KMS-11 (cell line): ENCODE measurements around the gene GRAMD2A.

Experiments used
- H2AFZ ChIP-seq: fragments of 200-600 bp; sonication (generic); 2 replicates; pipeline ENCODE4 v1.6.1; 2016; ENCODE audit warnings: antibody characterized with exemption, mixed run types, low read depth
- H3K27ac ChIP-seq: fragments of 200-600 bp; sonication (generic); 2 replicates; pipeline ENCODE4 v1.6.1; 2016; ENCODE audit warnings: mild to moderate bottlenecking, mixed run types
- H3K27me3 ChIP-seq: fragments of 200-600 bp; sonication (generic); 2 replicates; pipeline ENCODE4 v1.6.1; 2017; ENCODE audit warnings: mild to moderate bottlenecking, low read depth, mixed run types, moderate library complexity; ENCODE audit not compliant: insufficient read depth
- H3K36me3 ChIP-seq: fragments of 200-600 bp; sonication (generic); 2 replicates; pipeline ENCODE4 v1.6.1; 2017; ENCODE audit warnings: mild to moderate bottlenecking, mixed run types; ENCODE audit not compliant: insufficient read depth
- H3K4me1 ChIP-seq: fragments of 200-600 bp; sonication (generic); 2 replicates; pipeline ENCODE4 v1.6.1; 2016; ENCODE audit warnings: mild to moderate bottlenecking, low read depth, mixed run types; ENCODE audit not compliant: poor library complexity, severe bottlenecking
- H3K4me2 ChIP-seq: fragments of 200-600 bp; sonication (generic); 2 replicates; pipeline ENCODE4 v1.7.0; 2016; ENCODE audit warnings: mild to moderate bottlenecking, mixed run types
- H3K4me3 ChIP-seq: fragments of 200-600 bp; sonication (generic); IDR thresholded peaks from 2 replicates; pipeline ENCODE4 v1.6.1; 2017; ENCODE audit warnings: low read depth, low read length, mixed read lengths; ENCODE audit not compliant: insufficient read depth
- H3K79me2 ChIP-seq: fragments of 200-600 bp; sonication (generic); 2 replicates; pipeline ENCODE4 v1.6.1; 2016; ENCODE audit warnings: low read depth, mixed run types; ENCODE audit not compliant: insufficient read depth
- H3K9ac ChIP-seq: fragments of 200-600 bp; sonication (generic); 2 replicates; pipeline ENCODE4 v1.6.1; 2016; ENCODE audit warnings: mild to moderate bottlenecking, mixed run types
- H4K20me1 ChIP-seq: fragments of 200-600 bp; sonication (generic); 2 replicates; pipeline ENCODE4 v1.6.1; 2016; ENCODE audit warnings: mild to moderate bottlenecking, mixed run types; ENCODE audit not compliant: insufficient read depth
- CTCF ChIP-seq: fragments of 200-600 bp; sonication (generic); conservative IDR thresholded peaks from 2 replicates; pipeline ENCODE4 v1.6.1; 2017; ENCODE audit warnings: low read depth, mild to moderate bottlenecking, antibody characterized with exemption, low read length, moderate library complexity, mixed read lengths

The GRAMD2A gene

GRCh38 chr15:72175186-72176044 is 22.2 kb downstream of the GRAMD2A start:
- Histone ChIP-seq H3K4me2 (no peak overlapping the region), H3K27me3 (no peaks in the 10 kb centered on the region), H4K20me1 (no peaks in the 10 kb centered on the region), H2AFZ (no peak overlapping the region), H3K9ac (no peak overlapping the region), H3K79me2 (no peaks in the 10 kb centered on the region), H3K4me3 (no peak overlapping the region), H3K36me3 (no peaks in the 10 kb centered on the region), H3K4me1 (no peaks in the 10 kb centered on the region), H3K27ac (no peak overlapping the region)
- no peak for TF ChIP-seq CTCF

DNA sequence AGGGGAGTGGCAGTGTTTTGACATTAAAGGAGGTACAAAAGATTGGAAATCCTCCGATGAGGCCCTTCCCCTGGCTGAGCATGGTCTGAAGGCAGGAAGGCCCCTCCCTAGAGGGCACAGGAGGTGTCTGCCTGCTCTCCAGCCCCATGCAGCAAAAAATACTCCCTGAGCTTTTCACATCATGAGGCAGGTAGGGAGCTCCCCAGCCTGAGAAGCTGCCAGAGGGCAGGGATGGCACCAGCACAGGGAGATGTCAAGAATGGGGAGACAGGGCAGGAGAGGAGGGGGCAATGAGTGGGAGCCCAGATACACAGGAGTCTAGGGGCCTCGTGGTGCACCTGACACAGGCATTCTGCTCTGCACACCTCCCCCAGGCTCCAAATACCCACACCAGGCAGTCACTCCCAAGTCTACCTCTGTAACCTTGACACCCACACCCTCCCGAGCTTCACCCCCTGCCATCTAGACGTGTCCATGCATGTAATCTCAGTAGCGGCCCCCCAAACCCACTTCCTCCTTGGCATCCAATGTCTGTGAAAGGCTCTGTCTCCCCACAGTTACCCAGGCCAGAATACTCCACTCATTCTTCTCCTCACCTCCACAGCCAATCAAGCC is 22.9 kb downstream of the GRAMD2A start:
- Histone ChIP-seq H3K27me3 (no peaks in the 10 kb centered on the region), H3K4me2 (no peak overlapping the region), H3K9ac (no peak overlapping the region), H3K27ac (no peak overlapping the region), H2AFZ (no peak overlapping the region), H3K36me3 (no peaks in the 10 kb centered on the region), H4K20me1 (no peaks in the 10 kb centered on the region), H3K4me1 (no peaks in the 10 kb centered on the region), H3K4me3 (no peak overlapping the region), H3K79me2 (no peaks in the 10 kb centered on the region)
- no peak for TF ChIP-seq CTCF

GRCh38 chr15:72173864-72174550 is 23.6 kb downstream of the GRAMD2A start:
- Histone ChIP-seq H2AFZ (no peak overlapping the region), H3K27me3 (no peaks in the 10 kb centered on the region), H3K79me2 (no peaks in the 10 kb centered on the region), H3K4me1 (no peaks in the 10 kb centered on the region), H3K4me3 (no peak overlapping the region), H3K36me3 (no peaks in the 10 kb centered on the region), H3K27ac (no peak overlapping the region), H4K20me1 (no peaks in the 10 kb centered on the region), H3K9ac (no peak overlapping the region), H3K4me2 (no peak overlapping the region)
- no peak for TF ChIP-seq CTCF

DNA sequence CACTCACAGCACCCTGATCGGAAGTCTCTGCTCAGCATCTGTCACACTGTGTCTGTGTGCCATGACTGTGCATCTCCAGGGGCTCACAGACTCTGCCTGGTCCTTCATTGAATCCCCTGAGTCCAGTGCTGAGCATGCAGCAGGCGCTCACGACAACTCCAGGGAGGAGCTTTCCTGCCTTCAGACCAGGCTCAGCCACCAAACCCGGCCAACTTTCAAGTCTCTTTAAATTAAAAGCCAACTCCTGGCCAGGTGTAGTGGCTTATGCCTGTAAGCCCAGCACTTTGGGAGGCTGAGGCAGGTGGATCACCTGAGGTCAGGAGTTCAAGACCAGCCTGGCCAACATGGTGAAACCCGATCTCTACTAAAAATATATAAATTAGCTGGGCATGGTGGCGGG is 24.2 kb downstream of the GRAMD2A start:
- Histone ChIP-seq H3K4me1 (no peaks in the 10 kb centered on the region), H3K27me3 (no peaks in the 10 kb centered on the region), H3K79me2 (no peaks in the 10 kb centered on the region), H3K9ac (no peak overlapping the region), H3K4me3 (no peak overlapping the region), H3K36me3 (no peaks in the 10 kb centered on the region), H3K4me2 (no peak overlapping the region), H4K20me1 (no peaks in the 10 kb centered on the region), H3K27ac (no peak overlapping the region), H2AFZ (no peak overlapping the region)
- no peak for TF ChIP-seq CTCF
